ENCODE data around the gene TSC2.
A peak's percentile ranks its signal among the peaks of the same experiment; 100 is the strongest.
"Not testable (repeated sequence)": the region's sequence is repeated elsewhere in the genome, so short reads cannot be mapped to it uniquely, and the experiment has no call there.

TSC2 gene

GRCh38 chr16:2122429-2122828 lies 74.6 kb downstream of the TSC2 start:
- DNase-seq (ENCODE audit: low read depth in 2 of 2): no peak

GRCh38 chr16:2122934-2123683 lies 75.3 kb downstream of the TSC2 start:
- not testable (repeated sequence) for DNase-seq (ENCODE audit: low read depth in 2 of 2)

- DNase-seq (ENCODE audit: low read depth in 2 of 2): not testable (repeated sequence)
These were observed 76.1 kb downstream of the TSC2 start for GRCh38 chr16:2123706-2124376.

DNA sequence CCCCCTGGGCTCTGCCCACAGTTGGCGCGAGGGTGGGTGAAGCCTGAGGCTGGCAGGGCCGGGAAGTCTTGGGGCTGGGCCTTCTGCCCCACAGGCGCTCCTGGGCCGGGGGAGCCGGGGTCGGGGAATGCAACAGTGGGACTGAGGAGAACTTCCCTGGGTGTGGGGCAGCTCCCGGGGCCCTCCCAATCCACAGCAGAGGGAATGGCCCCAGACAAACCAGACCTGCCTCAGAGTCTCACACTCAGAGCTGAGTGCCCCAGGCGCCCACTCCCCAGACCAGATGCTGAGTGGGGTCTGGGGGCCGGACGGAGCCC lies 76.5 kb downstream of the TSC2 start:
- not testable (repeated sequence) for DNase-seq (ENCODE audit: low read depth in 2 of 2)

DNA sequence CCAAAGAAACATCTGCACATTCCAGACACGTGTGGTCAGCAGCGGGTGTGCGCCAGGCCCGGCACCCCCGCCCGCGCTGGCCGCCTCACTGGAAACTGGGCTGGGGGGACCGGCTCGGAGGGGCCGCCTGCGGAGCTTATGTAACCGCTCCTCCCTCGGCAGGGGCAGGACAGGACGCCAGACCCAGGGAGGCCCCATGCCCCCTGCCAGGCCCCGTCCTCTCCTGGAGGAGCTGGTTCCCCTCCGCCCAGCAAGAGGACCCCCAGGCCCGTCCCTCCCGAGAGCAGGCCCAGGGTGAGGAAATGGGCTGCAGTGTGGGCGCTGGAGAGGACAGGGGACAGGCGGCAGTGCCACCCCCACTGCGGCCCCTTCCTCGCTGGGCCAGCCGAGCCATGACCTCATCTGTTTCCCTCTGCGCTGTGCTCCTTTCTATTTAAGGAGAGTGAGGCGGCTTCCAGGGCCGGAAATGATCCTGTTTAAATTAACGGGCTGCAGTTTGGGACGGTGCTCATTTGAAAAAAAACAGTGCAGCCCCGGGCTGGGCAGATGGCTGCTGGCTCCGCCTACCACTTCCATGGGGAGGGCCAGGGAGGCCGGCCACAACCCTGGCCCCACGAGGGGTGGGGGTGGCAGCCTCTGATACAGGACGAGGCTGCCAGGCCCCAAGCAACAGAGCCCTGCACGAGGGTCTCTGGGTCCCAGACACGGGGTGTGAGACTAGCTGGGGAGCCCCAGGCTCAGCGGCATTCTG lies 77.1 kb downstream of the TSC2 start:
- not testable (repeated sequence) for DNase-seq (ENCODE audit: low read depth in 2 of 2)

GRCh38 chr16:2125609-2126008 lies 77.8 kb downstream of the TSC2 start:
- not testable (repeated sequence) for DNase-seq (ENCODE audit: low read depth in 2 of 2)

DNA sequence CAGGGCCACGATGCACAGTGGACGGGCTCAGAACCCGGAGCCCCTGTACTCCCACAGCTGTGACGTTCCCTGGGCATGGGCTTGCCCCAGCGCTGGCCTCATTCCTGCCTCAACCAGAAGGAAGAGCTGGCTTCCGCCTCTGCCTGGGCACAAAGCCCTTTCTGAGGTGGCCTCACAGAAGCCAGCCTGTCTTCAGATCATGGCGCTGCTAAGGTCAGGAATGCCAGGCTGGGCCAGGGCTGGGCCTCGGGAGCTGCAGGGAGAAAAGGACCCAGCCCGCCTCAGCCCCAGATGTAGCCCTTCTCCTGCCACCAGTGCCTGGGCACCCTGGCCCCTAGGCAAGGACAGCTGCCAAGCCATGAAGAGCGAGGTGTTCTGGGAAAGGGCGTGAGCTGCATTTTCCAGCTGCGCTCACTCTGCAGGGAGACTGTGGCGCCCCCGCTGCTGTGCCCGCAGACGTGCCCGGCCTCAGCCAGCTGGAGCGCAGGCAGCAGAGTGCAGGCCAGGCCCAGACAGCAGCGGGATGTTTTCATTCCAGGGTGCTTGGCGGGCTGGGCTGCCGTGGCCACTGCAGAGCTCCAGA lies 78.5 kb downstream of the TSC2 start:
- DNase-seq (ENCODE audit: low read depth in 2 of 2): not testable (repeated sequence)

- DNase-seq (ENCODE audit: low read depth in 2 of 2): not testable (repeated sequence)
These were observed 79.3 kb downstream of the TSC2 start for GRCh38 chr16:2126928-2127556.

GRCh38 chr16:2127630-2128280 lies 80.0 kb downstream of the TSC2 start:
- not testable (repeated sequence) for DNase-seq (ENCODE audit: low read depth in 2 of 2)

GRCh38 chr16:2129251-2129650 lies 81.5 kb downstream of the TSC2 start:
- not testable (repeated sequence) for DNase-seq (ENCODE audit: low read depth in 2 of 2)

DNA sequence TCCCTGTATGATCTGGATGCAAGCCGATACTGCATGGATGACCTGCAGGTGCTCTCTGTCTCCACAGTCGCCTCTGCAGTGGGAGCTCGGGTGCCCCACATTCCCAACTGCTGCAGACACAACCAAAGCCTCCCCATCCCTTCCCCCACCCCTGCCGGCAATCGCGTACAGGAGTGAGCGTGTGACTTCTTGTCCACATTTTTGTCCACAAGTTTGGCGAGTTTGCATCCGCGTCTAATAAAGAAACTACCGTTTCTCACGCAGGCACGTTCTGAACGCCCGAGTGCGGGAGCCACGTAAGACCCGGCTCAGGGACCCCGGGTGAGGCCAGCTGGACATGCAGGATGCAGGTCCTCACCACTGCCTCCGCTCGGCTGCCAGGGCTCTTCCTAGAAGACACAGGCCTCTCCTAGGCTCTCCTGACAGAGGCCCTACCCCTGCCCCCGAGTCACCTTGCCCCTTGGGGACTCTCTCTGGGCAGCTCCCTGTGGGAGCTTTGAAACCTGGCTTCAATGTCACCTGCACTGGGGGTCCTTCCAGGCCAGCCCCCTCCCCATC lies 82.2 kb downstream of the TSC2 start:
- not testable (repeated sequence) for DNase-seq (ENCODE audit: low read depth in 2 of 2)

DNA sequence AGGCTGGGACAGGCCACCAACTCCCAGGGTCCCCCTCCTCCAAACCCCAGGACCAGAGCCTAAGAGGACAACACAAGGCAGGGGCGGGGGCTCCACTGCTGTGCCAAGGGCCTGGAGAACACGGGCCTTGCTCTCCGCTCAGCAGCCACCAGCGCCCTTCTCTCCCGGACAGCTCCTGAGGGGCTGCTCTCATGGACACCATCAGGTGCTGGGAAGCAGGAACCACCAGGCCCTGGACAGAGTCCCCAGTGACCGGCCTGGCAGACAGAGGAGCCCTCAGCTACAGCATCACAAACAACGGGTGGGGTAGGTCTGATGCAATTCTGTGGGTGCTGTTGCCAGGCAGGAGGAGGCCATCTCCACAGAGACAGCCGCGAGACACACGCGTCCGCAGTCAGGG lies 86.0 kb downstream of the TSC2 start:
- not testable (repeated sequence) for DNase-seq (ENCODE audit: low read depth in 2 of 2)

DNA sequence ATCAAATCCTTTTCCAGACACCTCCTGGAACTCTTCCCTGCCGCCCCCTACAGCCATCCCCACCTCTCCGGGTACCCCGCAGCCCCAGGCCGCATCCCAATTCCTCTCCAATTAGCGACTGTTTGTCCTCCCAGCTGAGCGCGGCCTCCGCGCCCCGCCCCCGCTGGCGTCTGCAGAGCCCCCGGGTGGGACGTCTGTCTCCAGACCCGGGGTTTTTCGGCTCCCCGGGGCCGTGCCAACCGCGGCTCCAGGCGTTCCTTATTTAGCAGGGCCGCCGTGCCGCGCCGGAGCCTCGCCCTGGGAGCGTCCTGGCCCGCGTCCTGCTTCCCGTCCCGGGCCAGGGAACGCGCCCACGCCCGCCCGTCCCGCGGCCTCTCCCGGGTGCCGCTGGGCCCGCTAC lies 87.3 kb downstream of the TSC2 start:
- DNase-seq (ENCODE audit: low read depth in 2 of 2): not testable (repeated sequence)

- peak; percentile 98 to 99 for DNase-seq (ENCODE audit: low read depth in 2 of 2)
These were observed 88.1 kb downstream of the TSC2 start, which contains the start of gene PKD1 for GRCh38 chr16:2135770-2136490. Gene PKD1, minus strand, starts transcription at chr16:2135898. Its CDS starts 209 bp downstream, at chr16:2135689.

All from stimulated activated CD4-positive, alpha-beta T cell treated with anti-CD3 and anti-CD28 coated beads, Interleukin-4, amount 100 ng/mL, for 48 hours (primary cell).